ENCODE measurements around the gene SLC25A28. TPM values are rescaled to one million over a fixed set of nuclear protein-coding genes. Genes with fewer than 3 reads are reported as not detected.

Gene SLC25A28
- total RNA-seq = 53.9 TPM

- DNase-seq (ENCODE audit: low spot score) = peak; percentile 96
- intact Hi-C loops (cut with DNase I) = loop anchor here (5.0 kb wide), 1 partner anchor 422 kb away; no protein-coding TSS in a partner anchor
- peak; percentile 93 for ATAC-seq
These were observed at the start of gene SLC25A28 for GRCh38 chr10:99619851-99620710. Gene SLC25A28 (minus strand): TSS chr10:99620439. CDS start chr10:99620335, 104 bp downstream.

GRCh38 chr10:99667108-99667751 is 47.0 kb upstream of the SLC25A28 start:
- intact Hi-C loops (cut with DNase I) = no loop called here
- ATAC-seq (no peak), DNase-seq (ENCODE audit: low spot score) (no peak)

GRCh38 chr10:99665304-99665703 is 45.1 kb upstream of the SLC25A28 start:
- intact Hi-C loops (cut with DNase I) = no loop called here
- DNase-seq (ENCODE audit: low spot score) (no peak), ATAC-seq (no peak)

- DNase-seq (ENCODE audit: low spot score) = no peak
- ATAC-seq = no peak
- intact Hi-C loops (cut with DNase I) = loop anchor here (5.0 kb wide), 1 partner anchor 1914 kb away; no protein-coding TSS in a partner anchor
These were observed 41.1 kb upstream of the SLC25A28 start for GRCh38 chr10:99661377-99661763.

DNA sequence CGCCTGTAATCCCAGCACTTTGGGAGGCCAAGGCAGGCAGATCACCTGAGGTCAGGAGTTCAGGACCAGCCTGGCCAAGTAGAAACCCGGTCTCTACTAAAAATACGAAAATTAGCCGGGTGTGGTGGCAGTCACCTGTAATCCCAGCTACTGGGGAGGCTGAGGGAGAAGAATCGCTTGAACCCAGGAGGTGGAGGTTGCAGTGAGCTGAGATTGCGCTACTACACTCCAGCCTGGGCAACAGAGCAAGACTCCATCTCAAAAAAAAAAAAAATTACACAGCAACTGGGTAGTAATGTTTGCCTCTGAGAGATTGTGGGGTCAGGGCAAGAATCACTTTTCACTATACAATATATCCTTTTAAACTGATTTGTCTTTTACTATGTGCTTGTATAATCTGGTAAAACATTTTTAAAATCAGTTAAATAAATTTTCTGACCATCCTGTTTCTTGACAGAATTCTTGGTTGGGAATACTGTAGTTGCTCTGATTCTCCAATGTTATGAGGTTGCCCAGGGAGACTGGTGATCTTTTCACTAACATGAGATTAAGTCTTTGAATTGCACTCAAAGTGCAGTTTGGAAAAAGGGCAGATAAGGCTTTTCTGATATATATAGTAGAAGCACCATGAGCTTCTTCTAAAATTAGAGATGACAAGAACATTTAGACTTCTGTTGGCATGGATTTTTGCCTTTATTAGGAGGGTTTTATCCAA is 40.6 kb upstream of the SLC25A28 start:
- DNase-seq (ENCODE audit: low spot score) (no peak), ATAC-seq (no peak)
- intact Hi-C loops (cut with DNase I) = loop anchor here (5.0 kb wide), 1 partner anchor 1914 kb away; no protein-coding TSS in a partner anchor

- intact Hi-C loops (cut with DNase I) = loop anchor here (5.0 kb wide), 1 partner anchor 1913 kb away; no protein-coding TSS in a partner anchor
- DNase-seq (ENCODE audit: low spot score) (no peak), ATAC-seq (peak; percentile 7)
These were observed 39.7 kb upstream of the SLC25A28 start for GRCh38 chr10:99659868-99660366.

GRCh38 chr10:99659031-99659867 is 39.0 kb upstream of the SLC25A28 start, which contains the start of gene ENTPD7:
Gene ENTPD7 (plus strand): TSS chr10:99659509. CDS start chr10:99659957, 448 bp downstream.
- ATAC-seq (peak; percentile 99), DNase-seq (ENCODE audit: low spot score) (peak; percentile 93)
- intact Hi-C loops (cut with DNase I) = no loop called here

- ATAC-seq (peak; percentile 3), DNase-seq (ENCODE audit: low spot score) (peak; percentile 65)
- intact Hi-C loops (cut with DNase I) = no loop called here
These were observed 38.4 kb upstream of the SLC25A28 start for GRCh38 chr10:99658622-99659030.

GRCh38 chr10:99656199-99657064 is 36.2 kb upstream of the SLC25A28 start:
- no peak for ATAC-seq
- intact Hi-C loops (cut with DNase I) = no loop called here
- DNase-seq (ENCODE audit: low spot score) = no peak

DNA sequence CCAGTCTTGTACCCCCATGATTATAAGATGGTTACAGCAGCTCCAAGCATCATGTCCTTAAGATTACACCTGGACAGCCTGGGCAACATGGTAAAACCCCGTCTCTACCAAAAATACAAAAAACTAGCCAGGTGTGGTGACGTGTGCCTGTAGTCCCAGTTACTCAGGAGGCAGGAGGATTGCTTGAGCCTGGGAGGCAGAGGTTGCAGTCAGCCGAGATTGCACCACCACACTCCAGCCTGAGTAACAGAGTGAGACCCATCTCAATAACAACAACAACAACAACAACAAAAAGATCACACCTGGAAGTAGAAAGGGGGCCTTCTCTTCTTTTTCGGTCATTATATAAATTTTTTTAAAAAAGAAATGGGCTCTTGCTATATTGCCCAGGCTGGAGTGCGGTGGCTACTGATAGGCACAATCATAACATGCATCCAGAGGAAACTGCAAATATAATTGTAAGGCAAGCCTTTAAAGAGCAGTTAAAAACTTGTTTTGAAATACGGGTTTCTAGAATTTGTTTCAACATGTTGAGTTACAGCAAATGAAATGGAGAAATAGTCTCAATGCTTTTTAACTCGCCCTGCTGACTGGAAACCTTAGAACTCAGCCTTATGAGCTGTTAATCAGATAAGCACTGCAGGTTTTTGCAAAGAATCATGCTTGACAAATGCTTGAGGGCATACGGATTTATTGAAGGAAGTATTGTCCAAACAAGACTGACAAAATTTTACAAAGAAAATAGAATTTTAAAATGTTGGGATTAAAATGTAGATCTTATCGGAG is 34.3 kb upstream of the SLC25A28 start:
- no peak for DNase-seq (ENCODE audit: low spot score)
- intact Hi-C loops (cut with DNase I) = no loop called here
- ATAC-seq = no peak

- intact Hi-C loops (cut with DNase I) = no loop called here
- ATAC-seq (no peak), DNase-seq (ENCODE audit: low spot score) (no peak)
These were observed 32.7 kb upstream of the SLC25A28 start for GRCh38 chr10:99652800-99653390.

DNA sequence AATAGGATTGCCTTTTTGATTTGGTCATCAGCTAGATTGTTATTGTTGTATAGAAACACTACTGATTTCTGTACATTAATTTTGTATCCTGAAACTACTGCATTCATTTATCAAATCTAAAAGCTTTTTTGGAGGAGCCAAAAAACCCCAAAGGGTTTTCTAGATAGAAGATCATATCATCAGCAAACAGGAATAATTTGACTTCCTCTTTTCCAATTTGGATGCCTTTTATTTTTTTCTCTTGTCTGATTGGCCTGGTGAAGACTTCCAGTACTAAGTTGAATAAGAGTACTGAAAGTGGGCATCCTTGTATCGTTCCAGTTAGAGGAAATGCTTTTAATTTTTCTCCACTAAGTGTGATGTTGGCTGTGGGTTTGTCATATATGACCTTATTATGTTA is 28.5 kb upstream of the SLC25A28 start:
- no peak for DNase-seq (ENCODE audit: low spot score)
- ATAC-seq = no peak
- intact Hi-C loops (cut with DNase I) = no loop called here

GRCh38 chr10:99647601-99648151 is 27.4 kb upstream of the SLC25A28 start:
- ATAC-seq = no peak
- intact Hi-C loops (cut with DNase I) = no loop called here
- no peak for DNase-seq (ENCODE audit: low spot score)

DNA sequence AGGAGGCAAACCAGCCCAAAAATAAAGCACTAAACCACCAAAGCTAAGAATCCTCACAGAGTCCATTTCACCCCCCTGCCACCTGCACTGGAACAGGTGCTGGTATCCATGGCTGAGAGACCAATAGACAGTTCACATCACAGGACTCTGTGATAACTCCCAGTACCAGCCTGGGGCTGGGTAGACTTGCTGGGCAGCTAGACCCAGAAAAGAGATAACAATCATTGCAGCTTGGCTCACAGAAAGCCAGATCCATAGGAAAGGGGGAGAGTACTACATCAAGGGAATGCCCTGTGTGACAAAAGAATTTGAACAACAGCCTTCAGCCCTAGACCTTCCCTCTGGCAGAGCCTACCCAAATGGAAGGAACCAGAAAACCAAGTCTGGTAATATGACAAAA is 13.6 kb upstream of the SLC25A28 start:
- no peak for ATAC-seq
- intact Hi-C loops (cut with DNase I) = no loop called here
- DNase-seq (ENCODE audit: low spot score) = no peak

- intact Hi-C loops (cut with DNase I) = no loop called here
- no peak for DNase-seq (ENCODE audit: low spot score)
- no peak for ATAC-seq
These were observed 11.3 kb upstream of the SLC25A28 start for GRCh38 chr10:99631496-99631895.

GRCh38 chr10:99630991-99631390 is 10.8 kb upstream of the SLC25A28 start:
- intact Hi-C loops (cut with DNase I) = no loop called here
- ATAC-seq = no peak
- no peak for DNase-seq (ENCODE audit: low spot score)

All from sciatic nerve (tissue), 2 donors.